ENCODE measurements around the gene SLC34A1. TPM values are rescaled to one million over a fixed set of nuclear protein-coding genes. Genes with fewer than 3 reads are reported as not detected.
A peak's percentile ranks its signal among the peaks of the same experiment; 100 is the strongest.

SLC34A1 gene
- total and polyA plus RNA-seq, 2 of the 13 experiments (the other 11 are each of a cell fraction or from before 2014, with no cell fraction given) = 0.03 to 0.20 TPM

DNA sequence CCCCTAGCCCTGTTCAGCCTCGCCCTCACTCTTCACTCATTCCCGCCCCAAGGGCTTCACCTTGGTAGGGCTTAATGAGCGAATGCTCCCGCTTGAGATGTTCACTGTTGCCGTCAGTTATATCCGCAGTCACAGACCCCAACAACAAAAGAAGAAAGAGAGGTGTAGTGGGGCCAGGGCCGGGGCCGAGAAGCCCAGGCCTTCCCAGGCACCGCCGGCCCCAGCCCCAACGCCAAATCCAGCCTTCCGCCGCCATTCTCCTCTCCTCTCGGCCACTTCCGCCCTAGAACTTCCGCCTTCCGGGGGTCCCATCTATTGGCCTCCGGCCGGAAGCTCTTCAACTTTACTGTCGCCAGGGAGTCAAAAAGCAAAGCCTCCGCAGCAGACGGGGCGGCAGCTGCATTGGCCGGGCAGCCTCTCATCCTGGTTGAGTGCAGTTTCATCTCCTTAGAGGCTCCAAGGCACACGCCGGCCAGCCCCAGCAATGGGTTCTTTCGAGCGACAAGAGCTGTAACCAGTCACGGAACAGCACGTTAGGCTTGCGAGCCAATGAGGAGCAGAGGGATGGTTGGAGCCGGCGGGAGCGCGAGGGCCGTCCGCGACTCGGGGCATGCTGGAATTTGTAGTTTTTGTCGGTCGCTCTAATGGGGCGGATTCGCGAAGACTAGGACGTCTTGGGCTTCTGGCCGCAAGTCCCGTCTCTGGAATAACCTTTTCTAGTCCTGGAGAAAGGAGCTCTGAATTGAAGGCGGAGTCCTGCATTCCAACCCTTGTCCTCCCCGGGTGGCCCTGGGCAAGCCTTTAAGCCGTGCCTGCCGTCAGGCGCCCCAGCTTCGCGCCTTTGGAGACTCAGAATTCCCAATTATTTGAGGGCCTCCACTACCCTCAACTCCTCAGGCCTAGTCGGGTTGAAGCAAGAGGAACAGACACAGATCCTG is 32.6 kb upstream of the SLC34A1 start, which contains the start of gene LMAN2 (continued):
- TF ChIP-seq MED13 (CRISPR knock-in tag; IDR thresholded peaks at IDR 0.05) = no peak
- no peak for TF ChIP-seq ZNF383 (CRISPR knock-in tag; IDR thresholded peaks at IDR 0.05; ENCODE audit: borderline replicate concordance)
- no peak; the same call in 1 of the 2 replicates for TF ChIP-seq SALL2 (CRISPR knock-in tag; IDR thresholded peaks at IDR 0.05)
- TF ChIP-seq TCF7L2 (IDR thresholded peaks at IDR 0.05; ENCODE audit: low read depth, low read length) = no peak
- TF ChIP-seq, protein P1, sequence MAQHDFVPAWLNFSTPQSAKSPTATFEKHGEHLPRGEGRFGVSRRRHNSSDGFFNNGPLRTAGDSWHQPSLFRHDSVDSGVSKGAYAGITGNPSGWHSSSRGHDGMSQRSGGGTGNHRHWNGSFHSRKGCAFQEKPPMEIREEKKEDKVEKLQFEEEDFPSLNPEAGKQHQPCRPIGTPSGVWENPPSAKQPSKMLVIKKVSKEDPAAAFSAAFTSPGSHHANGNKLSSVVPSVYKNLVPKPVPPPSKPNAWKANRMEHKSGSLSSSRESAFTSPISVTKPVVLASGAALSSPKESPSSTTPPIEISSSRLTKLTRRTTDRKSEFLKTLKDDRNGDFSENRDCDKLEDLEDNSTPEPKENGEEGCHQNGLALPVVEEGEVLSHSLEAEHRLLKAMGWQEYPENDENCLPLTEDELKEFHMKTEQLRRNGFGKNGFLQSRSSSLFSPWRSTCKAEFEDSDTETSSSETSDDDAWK (CRISPR knock-in tag; IDR thresholded peaks at IDR 0.05) = no peak
- TF ChIP-seq TEAD3 (CRISPR knock-in tag; optimal IDR thresholded peaks at IDR 0.05; ENCODE audit: borderline replicate concordance) = peak; percentile 75
- no peak for TF ChIP-seq ZEB1 (IDR thresholded peaks at IDR 0.05; ENCODE audit: insufficient replicate concordance, low read depth)
- TF ChIP-seq CBFB (CRISPR knock-in tag; IDR thresholded peaks at IDR 0.05) = peak; percentile 44
- TF ChIP-seq SRSF9 (IDR thresholded peaks at IDR 0.05; ENCODE audit: borderline replicate concordance, insufficient read depth, low read depth, low read length, poor library complexity, severe bottlenecking) = no peak
- peak; percentile 21; the same call in 1 of the 2 replicates for TF ChIP-seq NCOR1 (IDR thresholded peaks at IDR 0.05; ENCODE audit: borderline replicate concordance, low read length)
- no peak for TF ChIP-seq ZNF253 (CRISPR knock-in tag; IDR thresholded peaks at IDR 0.05; ENCODE audit: borderline replicate concordance)
- TF ChIP-seq, protein P2, sequence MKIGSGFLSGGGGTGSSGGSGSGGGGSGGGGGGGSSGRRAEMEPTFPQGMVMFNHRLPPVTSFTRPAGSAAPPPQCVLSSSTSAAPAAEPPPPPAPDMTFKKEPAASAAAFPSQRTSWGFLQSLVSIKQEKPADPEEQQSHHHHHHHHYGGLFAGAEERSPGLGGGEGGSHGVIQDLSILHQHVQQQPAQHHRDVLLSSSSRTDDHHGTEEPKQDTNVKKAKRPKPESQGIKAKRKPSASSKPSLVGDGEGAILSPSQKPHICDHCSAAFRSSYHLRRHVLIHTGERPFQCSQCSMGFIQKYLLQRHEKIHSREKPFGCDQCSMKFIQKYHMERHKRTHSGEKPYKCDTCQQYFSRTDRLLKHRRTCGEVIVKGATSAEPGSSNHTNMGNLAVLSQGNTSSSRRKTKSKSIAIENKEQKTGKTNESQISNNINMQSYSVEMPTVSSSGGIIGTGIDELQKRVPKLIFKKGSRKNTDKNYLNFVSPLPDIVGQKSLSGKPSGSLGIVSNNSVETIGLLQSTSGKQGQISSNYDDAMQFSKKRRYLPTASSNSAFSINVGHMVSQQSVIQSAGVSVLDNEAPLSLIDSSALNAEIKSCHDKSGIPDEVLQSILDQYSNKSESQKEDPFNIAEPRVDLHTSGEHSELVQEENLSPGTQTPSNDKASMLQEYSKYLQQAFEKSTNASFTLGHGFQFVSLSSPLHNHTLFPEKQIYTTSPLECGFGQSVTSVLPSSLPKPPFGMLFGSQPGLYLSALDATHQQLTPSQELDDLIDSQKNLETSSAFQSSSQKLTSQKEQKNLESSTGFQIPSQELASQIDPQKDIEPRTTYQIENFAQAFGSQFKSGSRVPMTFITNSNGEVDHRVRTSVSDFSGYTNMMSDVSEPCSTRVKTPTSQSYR (CRISPR knock-in tag; IDR thresholded peaks at IDR 0.05; ENCODE audit: borderline replicate concordance) = no peak
- TF ChIP-seq ZNF570 (CRISPR knock-in tag; IDR thresholded peaks at IDR 0.05; ENCODE audit: borderline replicate concordance) = no peak
- TF ChIP-seq GABPA (IDR thresholded peaks at IDR 0.05; ENCODE audit: low read depth, low read length) = peak; percentile 77
- TF ChIP-seq GABPA (CRISPR knock-in tag; IDR thresholded peaks at IDR 0.05; ENCODE audit: low read depth) = peak; percentile 98
- TF ChIP-seq CEBPG (CRISPR knock-in tag; IDR thresholded peaks at IDR 0.05) = no peak
- peak; percentile 89; the same call in 1 of the 2 replicates for TF ChIP-seq TAF1 (CRISPR knock-in tag; IDR thresholded peaks at IDR 0.05)
- TF ChIP-seq, protein P3, sequence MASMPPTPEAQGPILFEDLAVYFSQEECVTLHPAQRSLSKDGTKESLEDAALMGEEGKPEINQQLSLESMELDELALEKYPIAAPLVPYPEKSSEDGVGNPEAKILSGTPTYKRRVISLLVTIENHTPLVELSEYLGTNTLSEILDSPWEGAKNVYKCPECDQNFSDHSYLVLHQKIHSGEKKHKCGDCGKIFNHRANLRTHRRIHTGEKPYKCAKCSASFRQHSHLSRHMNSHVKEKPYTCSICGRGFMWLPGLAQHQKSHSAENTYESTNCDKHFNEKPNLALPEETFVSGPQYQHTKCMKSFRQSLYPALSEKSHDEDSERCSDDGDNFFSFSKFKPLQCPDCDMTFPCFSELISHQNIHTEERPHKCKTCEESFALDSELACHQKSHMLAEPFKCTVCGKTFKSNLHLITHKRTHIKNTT (CRISPR knock-in tag; IDR thresholded peaks at IDR 0.05) = no peak
- TF ChIP-seq HCFC1 (IDR thresholded peaks at IDR 0.05; ENCODE audit: low read depth, low read length) = peak; percentile 82
- TF ChIP-seq MIER3 (CRISPR knock-in tag; IDR thresholded peaks at IDR 0.05; ENCODE audit: borderline replicate concordance) = no peak; the same call in 1 of the 2 replicates
- 0 out of 2 replicates have a peak, but pooled peaks have one; percentile 30 for TF ChIP-seq ZNF224 (CRISPR knock-in tag; IDR thresholded peaks at IDR 0.05)
